Stimulated activated CD8-positive, alpha-beta memory T cell treated with anti-CD3 and anti-CD28 coated beads, Interleukin-7, amount 100 ng/mL, for 48 hours (primary cell): ENCODE results near the gene TATDN2.

Source experiments
- DNase-seq, 2 donors: peaks; one replicate each; pipeline ENCODE4 v3.0.0-alpha.2; 2020; ENCODE audit warnings: low read depth in 1 of 2; ENCODE audit errors: extremely low read depth in 1 of 2

TATDN2 gene, protein sequence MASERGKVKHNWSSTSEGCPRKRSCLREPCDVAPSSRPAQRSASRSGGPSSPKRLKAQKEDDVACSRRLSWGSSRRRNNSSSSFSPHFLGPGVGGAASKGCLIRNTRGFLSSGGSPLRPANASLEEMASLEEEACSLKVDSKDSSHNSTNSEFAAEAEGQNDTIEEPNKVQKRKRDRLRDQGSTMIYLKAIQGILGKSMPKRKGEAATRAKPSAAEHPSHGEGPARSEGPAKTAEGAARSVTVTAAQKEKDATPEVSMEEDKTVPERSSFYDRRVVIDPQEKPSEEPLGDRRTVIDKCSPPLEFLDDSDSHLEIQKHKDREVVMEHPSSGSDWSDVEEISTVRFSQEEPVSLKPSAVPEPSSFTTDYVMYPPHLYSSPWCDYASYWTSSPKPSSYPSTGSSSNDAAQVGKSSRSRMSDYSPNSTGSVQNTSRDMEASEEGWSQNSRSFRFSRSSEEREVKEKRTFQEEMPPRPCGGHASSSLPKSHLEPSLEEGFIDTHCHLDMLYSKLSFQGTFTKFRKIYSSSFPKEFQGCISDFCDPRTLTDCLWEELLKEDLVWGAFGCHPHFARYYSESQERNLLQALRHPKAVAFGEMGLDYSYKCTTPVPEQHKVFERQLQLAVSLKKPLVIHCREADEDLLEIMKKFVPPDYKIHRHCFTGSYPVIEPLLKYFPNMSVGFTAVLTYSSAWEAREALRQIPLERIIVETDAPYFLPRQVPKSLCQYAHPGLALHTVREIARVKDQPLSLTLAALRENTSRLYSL

DNA sequence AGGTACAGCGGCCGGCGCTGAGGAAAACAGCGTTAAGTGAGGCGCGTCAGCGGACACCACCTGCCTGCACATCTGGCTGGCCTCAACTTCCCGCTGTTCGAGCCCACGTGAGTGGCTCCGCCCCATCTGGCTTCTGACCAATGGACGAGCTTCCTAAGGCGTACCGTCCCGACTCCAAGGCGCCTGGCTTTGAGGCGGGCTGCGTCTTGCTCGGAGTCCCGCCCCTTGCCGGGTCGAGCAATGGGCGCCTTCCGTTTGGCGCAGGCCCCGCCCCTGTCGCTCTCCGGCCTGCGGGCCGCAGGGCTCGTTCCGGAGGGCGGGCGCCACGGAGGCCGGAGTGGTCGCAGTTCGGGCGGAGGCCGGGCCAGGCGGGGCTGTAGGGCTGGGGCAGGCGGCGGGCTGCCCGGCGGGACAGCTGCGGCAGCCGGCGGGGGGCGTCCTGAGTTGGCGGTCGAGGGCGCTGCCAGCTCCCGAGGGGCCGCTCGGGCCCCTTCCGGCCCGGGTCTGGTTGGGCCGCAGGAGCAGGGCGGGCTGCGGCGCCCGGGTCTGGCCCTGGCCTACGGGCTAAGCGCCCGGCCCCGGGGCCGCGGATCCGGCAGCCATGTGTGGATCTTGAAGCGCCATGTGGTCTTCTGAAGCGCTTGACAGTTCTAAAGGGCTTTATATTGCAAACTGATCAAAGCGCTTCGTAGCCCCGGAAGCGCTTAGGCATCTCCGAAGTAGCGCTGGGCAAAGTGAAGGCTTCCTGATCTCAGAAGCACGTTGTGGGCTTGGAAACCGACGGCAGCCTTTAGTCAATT lies at the start of gene TATDN2:
Gene TATDN2 (plus strand): TSS at position 276 of the 800 bp plus-strand sequence. CDS start 742 bp downstream, outside the sequence.
- peak; percentile 86 to 96 for DNase-seq

DNA sequence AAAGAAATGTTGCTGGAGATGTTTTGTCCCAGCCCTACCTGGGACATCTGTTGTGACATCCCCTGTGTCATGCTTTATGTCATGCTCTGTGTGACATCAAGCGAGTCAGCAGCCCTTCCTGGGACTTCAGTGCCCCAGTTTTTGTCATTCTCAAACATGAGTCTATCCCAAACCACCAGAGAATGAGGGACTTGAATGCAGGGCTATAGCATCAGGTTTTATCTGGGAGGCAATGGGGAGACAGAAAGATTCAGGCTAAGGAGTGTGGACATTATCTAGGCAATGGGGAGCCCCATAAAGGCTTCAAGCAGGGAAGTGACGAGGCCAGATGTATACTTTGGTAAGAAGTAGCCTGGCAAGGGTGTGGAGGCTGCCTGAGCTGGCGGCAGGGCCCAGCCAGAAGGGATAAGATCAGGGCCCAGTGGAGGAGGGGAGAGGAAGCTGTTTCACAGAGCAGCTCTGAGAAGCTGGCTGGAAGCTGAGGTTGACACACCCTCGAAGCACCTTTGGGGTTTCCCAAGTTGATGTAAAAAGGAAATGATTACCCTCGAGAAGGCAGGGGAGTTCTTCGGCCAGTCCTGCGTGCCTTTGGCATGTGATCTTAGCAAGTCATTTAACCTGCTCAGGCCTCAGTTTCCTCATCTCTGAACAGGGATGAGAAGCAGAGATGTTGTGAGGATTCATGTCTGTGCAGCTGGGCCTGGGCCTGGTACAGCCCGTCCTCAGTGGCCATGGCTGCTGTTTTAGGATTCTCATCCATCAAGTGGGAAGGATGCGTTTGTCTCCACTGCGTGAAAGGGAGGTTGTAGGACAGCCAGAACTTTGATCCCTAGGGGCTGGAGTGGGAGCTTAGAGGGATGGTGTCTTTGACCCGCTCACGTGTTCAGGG lies 49.3 kb upstream of the TATDN2 start:
- DNase-seq = peak in 1 of 2 donors; percentile 76

DNA sequence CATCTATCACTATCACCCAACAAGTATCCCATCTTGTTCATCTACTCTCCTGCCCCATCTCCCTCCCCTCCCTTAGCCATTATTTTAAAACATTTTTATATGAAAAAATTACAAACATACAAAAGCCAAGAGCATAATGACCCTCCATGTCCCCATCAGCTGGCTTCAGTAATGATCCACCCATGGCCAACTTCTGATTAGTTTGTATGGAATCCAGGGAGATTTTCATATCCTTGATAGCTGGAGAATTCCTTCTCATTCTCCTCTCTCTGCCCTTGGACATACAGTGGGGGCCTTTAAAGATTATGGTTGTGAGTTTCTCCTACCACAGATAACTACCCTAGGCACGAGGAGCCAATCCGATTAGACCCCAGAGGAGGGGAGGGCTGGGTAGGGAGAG lies 43.3 kb upstream of the TATDN2 start:
- no peak for DNase-seq

DNA sequence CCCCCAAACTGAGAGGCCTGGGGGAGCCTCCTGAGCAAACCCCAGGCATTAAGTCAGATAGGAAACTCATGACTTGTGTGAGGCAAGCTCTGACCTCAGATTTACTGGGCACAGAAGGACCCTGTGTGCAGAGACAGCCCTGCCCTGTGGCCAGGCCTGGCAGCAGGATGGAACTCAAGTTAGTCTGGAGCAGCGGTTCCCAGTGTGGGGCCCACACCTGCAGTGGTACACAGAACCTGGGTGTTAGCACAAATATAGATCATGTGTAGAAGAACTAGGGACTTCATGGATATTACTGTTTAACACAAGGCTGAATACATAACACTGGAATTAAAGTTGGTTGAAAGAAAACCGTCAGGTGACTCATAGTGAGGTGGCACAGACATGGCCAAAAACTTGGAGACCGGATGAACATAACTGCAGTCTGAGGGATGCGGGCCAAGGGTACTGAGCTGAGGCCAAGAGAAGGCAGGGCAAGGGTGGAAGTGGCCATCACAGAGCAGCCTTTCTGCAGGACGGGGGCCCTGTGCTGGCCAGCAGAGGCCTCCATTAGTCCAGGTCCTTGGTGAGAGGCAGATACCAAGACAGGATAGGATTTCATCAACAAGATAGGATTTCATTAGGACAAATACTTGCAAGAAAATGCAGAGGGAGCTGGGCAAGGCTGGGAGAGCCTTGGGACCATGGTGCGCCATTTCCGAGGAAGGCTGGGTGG lies 42.7 kb upstream of the TATDN2 start:
- DNase-seq = no peak

DNA sequence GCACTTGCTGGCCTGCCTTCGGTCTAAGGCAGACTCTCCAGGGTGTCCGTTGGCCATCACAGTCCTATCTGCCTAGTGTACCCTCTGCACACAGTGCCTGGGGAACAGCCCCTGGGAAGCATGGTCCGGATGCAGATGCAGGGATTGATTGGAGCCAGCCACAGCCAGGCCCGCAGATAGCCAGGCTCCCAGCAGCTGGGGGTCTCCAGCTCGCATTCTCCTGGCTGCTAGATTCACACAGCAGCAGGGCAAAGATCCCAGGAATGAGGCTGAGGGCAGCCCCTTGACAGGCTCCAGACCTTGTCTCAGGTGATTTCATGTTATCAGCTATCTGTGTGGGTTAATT lies 42.1 kb upstream of the TATDN2 start:
- no peak for DNase-seq

DNA sequence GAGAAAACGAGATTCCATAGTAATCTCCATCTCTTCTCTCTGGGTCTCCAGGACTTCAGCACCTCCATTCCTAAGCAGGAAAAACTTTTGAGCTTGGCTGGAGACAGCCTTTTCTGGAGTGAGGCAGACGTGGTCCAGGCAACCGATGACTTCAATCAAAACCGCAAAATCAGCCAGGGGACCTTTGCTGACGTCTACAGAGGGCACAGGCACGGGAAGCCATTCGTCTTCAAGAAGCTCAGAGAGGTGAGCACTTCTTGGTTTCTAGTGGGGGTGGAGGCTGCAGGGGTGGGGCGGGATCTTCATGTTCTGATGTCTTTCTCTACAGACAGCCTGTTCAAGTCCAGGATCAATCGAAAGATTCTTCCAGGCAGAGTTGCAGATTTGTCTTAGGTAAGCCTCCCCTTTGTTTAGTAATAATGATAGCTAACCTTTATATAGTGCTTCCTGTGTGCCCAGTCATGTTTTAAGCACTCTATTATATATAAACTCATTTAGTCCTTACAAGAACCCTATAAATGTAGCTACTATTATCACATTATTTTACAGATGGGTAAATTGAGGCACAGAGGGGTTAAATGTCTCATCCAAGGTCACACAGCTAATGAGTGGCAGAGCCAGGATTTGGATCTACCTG lies 35.0 kb upstream of the TATDN2 start:
- DNase-seq = no peak

DNA sequence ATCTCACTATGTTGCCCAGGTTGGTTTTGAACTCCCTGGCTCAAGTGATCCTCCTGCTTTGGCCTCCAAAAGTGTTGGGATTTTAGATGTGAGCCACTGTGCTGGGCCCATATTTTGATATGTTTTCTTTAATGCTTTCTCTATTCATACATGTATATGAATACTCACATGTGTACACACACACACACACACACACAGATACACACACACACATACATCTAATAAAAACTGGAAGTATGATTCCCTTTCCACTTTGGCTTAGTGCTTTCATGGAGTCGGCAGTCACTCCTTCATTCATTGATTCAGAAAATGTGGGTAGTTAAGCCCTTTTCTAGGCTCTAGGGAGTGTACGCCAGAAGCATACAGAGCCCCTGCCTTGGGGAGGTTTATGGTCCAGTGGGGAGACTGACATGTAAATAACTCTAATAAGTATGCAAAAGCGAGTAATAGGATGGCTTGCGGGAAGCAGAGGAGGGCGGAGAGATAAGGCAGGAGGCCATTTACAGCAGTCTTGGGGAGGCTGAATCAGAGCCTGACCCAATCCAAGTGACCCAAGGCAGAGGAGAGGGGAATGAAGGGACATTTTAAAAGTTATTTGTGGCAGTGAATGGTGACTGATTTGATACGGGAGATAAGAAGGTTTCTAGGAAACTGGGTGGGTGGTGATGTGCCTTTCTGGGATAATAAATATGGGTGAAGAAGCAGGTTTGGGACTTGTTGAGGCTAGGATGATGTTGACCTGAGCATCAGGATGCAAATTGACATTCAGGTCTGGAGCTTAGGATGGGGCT lies 32.5 kb upstream of the TATDN2 start:
- no peak for DNase-seq

DNA sequence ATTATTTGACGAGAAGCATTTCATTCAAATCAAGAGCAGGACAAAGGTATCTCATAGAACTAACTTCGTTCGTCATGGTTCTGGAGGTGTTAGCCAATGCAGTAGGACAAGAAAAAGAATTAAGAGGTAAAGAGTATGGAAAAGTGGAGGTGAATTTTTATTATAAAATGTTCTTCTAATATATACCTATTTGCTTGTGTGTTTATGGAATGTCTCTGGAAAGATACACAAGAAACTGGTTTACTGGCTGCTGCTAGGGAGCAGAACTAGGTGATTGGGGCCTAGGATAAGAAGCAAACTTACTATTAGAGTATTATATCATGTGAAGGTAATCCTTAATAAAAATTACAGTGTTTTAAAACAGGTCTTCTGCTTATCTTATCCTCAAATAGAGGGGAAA lies 30.9 kb upstream of the TATDN2 start:
- no peak for DNase-seq

DNA sequence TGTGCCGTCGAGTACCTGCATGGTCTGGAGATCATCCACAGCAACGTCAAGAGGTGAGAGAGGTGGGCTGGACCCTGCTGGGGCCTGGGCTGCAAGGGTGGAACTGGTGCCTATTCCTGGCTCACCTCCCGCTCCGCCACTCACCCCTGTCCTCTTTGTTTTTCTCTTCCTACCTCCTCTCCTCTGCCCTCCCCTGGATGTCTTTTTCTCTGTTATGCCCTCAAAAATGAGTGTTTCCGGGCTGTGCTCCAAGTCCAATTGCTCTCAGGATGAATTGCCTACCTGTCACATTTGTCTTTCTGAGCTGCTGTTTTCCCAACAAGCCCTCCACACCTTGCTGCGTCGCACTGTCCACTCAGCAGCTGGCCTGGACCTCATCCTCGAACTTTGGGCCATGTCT lies 28.5 kb upstream of the TATDN2 start:
- DNase-seq = no peak

DNA sequence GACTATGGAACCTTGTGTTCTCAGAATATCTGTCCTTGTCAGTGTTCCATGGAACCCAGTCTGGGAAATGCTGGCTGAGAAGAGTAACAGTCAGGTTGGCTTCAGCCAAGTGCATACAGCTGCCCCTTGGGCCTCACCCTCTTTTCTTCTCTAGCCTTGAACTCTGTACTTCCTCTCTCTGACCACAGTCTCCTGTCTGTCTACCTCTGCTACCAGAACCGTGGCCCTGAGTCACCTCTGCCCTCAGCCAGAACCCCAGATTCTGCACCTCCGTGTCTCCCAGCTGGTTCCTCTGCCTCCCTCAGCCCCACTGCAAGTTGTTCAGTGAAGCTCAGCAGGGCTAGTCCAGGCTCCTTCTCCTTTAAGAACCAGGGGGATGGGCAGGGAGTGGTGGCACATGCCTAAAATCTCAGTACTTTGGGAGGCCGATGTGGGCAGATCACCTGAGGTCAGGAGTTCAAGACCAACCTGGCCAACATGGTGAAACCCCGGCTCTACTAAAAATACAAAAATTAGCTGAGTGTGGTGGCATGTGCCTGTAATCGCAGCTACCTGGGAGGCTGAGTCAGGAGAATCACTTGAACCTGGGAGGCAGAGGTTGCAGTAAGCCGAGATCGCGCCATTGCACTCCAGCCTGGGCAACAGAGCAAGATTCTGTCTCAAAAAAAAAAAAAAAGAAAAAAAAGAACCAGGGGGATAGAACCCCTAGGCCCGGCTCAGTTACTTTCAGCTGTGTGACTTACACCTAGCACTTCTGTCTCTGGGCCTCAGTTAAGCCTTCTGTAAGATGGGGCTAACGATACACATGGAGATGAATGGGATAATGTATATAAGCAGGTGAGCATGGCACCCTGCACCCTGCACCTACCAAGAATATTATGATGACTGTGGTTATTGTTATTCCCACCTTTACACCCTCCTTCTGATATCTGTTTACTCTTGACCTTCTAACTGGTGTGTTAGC lies 24.3 kb upstream of the TATDN2 start:
- peak in 1 of 2 donors; percentile 44 for DNase-seq

DNA sequence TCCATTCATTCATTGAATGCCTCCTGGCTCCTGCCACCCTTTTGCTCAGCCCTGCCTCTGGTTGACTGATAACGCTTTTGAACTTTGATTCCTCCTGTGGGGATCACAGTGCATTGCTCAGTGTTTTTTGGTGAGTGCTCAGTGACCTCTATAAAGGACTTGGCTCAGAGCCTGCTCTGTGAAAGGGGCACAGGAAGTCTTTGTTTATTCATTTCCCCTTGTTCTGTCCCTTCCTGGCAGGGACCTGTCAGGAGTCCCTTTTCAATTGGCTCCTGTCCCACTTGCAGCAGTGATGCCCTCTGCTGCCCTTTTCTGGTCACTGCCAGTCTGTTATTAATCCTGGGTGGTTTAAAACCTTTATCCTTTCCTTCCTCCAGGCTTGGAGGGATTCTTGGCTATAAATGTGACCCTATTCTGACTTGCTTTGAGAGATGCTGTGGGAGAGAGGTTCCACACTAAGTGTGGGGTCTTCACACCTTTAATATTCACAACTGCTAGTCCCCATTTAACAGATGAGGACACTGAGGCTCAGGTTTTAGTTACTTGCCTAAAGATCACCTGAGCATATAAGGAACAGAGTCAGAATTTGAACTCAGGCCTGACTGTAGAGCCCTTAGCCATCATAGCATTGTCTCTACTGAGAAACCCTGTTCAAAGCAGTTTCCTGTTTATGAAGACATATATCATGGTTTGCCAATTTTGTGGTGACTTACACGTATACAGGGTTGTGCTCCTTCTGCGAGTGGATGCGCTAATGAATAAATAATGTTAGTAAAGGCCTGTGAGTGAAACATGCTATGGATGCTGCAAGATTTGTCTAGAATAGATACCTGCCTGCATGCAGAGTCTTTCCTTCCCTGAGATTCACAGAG lies 23.2 kb upstream of the TATDN2 start:
- DNase-seq = peak in 1 of 2 donors; percentile 55

DNA sequence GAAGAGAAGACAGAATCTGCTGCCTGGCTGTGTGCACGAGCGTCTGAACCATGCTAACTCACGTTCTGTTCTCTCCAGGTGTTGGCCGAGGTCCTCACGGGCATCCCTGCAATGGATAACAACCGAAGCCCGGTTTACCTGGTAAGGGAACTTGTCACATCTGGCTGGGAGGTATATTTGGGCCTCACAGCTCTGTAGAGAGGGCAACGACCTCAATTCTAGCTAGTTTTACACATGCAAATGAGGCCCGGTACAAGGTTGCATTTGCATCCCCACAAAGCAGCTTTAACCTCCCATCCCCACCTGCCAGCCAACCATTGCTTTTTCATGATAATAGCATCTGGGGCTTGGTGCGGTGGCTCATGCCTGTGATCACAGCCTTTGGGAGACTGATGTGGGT lies 22.0 kb upstream of the TATDN2 start:
- no peak for DNase-seq

DNA sequence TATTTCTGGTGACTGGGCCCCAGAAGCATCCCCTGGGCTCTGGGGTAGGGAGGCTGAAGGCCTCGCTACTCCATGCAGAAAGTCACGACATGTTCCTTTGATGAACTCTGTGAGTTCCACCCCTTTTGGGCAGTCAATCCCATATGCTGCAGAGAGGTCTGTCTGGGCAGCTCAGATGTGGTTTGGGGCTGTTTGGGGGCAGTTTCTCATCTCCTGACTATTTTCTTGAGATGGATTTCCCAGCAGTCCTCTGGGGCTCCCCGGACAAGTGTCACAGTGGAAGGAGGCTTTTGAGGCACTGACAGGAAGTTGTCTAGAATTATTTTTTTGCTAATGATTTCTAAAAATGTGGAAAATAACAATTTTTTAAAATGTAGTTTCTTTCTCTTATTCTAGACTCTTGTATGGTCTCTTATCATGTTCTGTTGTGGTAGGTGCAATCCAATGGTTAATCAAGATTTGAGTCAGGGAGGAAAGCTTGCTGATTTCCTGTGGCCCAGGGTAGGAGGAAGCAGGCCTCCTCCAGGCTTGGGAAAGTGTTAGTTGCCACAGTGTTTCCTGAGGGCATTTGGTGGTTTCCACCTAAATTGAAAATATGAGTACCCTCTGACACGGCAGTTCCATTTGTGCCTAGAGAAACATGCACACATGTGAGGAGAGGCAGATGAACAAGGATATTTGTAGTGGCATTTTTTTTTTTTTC lies 19.9 kb upstream of the TATDN2 start:
- peak in 1 of 2 donors; percentile 59 for DNase-seq

DNA sequence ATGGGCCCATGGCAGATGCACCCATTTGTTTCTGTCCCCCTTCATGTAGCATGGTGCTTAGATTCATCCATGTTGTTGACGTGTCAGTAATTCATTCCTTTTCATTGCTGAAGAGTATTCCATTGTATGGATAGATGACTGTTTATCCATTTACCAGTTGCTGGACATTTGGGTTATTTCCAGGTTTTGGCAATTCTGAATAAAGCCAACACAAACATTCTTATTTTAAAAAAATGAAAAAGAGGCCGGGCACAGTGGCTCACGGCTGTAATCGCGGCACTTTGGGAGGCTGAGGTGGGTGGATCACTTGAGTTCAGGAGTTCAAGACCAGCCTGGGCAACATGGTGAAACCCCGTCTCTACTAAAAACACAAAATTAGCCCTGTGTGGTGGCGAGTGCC lies 18.7 kb upstream of the TATDN2 start:
- no peak for DNase-seq

DNA sequence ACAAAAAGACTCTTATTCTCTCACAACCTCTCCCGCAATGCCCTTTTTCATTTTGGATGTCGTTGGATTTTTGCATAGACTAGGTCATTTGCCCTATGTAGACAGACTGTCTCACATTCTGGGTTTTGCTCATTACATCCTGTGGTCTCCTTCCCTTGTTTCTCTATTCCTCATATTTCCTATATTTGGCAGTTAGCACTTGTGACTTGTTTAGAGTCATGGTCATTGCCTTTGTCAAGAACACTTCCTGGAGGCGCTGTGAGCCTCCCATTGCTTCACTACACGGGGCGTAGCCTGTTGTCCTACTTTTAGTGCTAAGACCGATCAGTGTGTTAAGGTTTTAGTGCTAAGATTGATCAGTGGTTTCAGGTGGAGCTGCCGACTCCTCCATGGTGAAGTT lies 16.1 kb upstream of the TATDN2 start:
- DNase-seq = no peak

DNA sequence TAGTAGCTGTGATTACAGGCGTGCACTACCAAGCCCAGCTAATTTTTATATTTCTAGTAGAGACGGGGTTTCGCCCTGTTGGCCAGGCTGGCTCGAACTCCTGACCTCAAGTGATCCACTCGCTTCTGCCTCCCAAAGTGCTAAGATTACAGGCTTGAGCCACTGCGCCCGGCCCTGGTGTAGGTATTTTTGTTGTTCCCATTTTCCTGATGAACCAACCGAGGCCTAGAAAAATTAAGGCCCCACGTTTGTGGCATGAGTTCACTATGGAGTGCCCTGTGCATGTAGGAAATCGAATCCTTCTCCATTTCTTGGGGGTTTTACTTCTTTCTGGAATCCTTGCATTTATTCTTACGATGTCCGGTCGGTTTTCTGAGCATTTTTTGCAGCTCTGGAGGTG lies 14.3 kb upstream of the TATDN2 start:
- DNase-seq = no peak
